ENCODE data around the gene HYOU1. TPM values are rescaled to one million over a fixed set of nuclear protein-coding genes. Genes with fewer than 3 reads are reported as not detected.
"Not testable (repeated sequence)": the region's sequence is repeated elsewhere in the genome, so short reads cannot be mapped to it uniquely, and the experiment has no call there.

Gene HYOU1
- total RNA-seq, 4 donors from 2014 or later, result 18.4 to 29.2 (median 21.9) TPM

GRCh38 chr11:119019996-119020395 lies 37.0 kb downstream of the HYOU1 start:
- TF ChIP-seq POLR2A (IDR thresholded peaks at IDR 0.05), result no peak
- TF ChIP-seq CTCF (IDR thresholded peaks at IDR 0.05 in 4 of 5, conservative IDR thresholded peaks at IDR 0.05 in 1 of 5), result no peak
- Histone ChIP-seq H3K4me1 (peaks cover 53 to 67% of the 10 kb centered on the region in 2 donors), H3K27me3 (no peaks in the 10 kb centered on the region), H3K9me3 (no peaks in the 10 kb centered on the region), H3K36me3 (peaks cover 0 to 51% of the 10 kb centered on the region in 2 donors), H3K4me3 (peak overlapping the region; percentile 70 to 99 (median 90)), H3K27ac (peak overlapping the region; percentile 95 to 98 (median 98))
- DNase-seq (no peak), ATAC-seq (no peak)
- intact Hi-C loops (cut with DNase I; ENCODE audit: low total_unique reads), result loop anchor here (5.0 kb wide), 1 partner anchor 93 kb away; the partner anchor contains the start of gene BCL9L
- in situ Hi-C loops (cut with MboI; ENCODE audit: low sequenced_read_pairs in 4 of 4), result no loop called here

- H3K36me3 ChIP-seq, result peaks cover 0 to 49% of the 10 kb centered on the region in 2 donors
- DNase-seq (peak; percentile 94 to 96), ATAC-seq (peak; percentile 95 to 96)
- intact Hi-C loops (cut with DNase I; ENCODE audit: low total_unique reads), result loop anchor here (1.0 to 5.0 kb wide), 2 partner anchors 20 to 91 kb away; partner anchors contain the start of genes BCL9L and CENATAC
- peak within 1 kb of the TSS; percentile 95 to 98 (median 98) for H3K27ac ChIP-seq
- peak; percentile 85 to 88 for TF ChIP-seq POLR2A (IDR thresholded peaks at IDR 0.05)
- no peak for TF ChIP-seq CTCF (IDR thresholded peaks at IDR 0.05 in 4 of 5, conservative IDR thresholded peaks at IDR 0.05 in 1 of 5)
- in situ Hi-C loops (cut with MboI; ENCODE audit: low sequenced_read_pairs in 4 of 4), result no loop called here
- peak within 1 kb of the TSS; percentile 70 to 99 (median 90) for H3K4me3 ChIP-seq
- H3K4me1 ChIP-seq, result peaks cover 38 to 50% of the 10 kb centered on the region in 2 donors
- no peaks in the 10 kb centered on the region for H3K9me3 ChIP-seq
- H3K27me3 ChIP-seq, result no peaks in the 10 kb centered on the region
These were observed 38.7 kb downstream of the HYOU1 start, which contains the start of the genes RPS25 and TRAPPC4 for GRCh38 chr11:119018074-119018938. Gene RPS25, minus strand, starts transcription at chr11:119018343. Its CDS starts 59 bp downstream, at chr11:119018284. Gene TRAPPC4, plus strand, starts transcription at chr11:119018766. Its CDS starts 30 bp downstream, at chr11:119018796.

- DNase-seq; in situ Hi-C loops (cut with MboI; ENCODE audit: low sequenced_read_pairs in 4 of 4); ATAC-seq; H3K27me3 ChIP-seq; H3K9me3 ChIP-seq: not testable (repeated sequence)
- intact Hi-C loops (cut with DNase I; ENCODE audit: low total_unique reads), result loop anchor here (5.0 kb wide), 1 partner anchor 90 kb away; the partner anchor contains the start of gene BCL9L
- H3K36me3 ChIP-seq, result peaks cover 0 to 49% of the 10 kb centered on the region in 2 donors
- H3K4me1 ChIP-seq, result peaks cover 35 to 45% of the 10 kb centered on the region in 2 donors
- peak overlapping the region; percentile 95 to 98 (median 98) for H3K27ac ChIP-seq
- peak overlapping the region; percentile 70 to 99 (median 90) for H3K4me3 ChIP-seq
These were observed 39.6 kb downstream of the HYOU1 start for GRCh38 chr11:119017377-119017776.

GRCh38 chr11:119016216-119017009 lies 40.6 kb downstream of the HYOU1 start:
- intact Hi-C loops (cut with DNase I; ENCODE audit: low total_unique reads), result loop anchor here (5.0 kb wide), 1 partner anchor 89 kb away; the partner anchor contains the start of gene BCL9L
- Histone ChIP-seq H3K4me3 (peak overlapping the region; percentile 70 to 99 (median 90)), H3K36me3 (peaks cover 0 to 49% of the 10 kb centered on the region in 2 donors), H3K27ac (peak overlapping the region; percentile 95 to 98 (median 98)), H3K9me3 (no peaks in the 10 kb centered on the region), H3K27me3 (no peaks in the 10 kb centered on the region), H3K4me1 (peaks cover 33 to 44% of the 10 kb centered on the region in 2 donors)
- DNase-seq (no peak), ATAC-seq (no peak)
- in situ Hi-C loops (cut with MboI; ENCODE audit: low sequenced_read_pairs in 4 of 4), result no loop called here
- no peak for TF ChIP-seq POLR2A (IDR thresholded peaks at IDR 0.05)
- TF ChIP-seq CTCF (IDR thresholded peaks at IDR 0.05 in 4 of 5, conservative IDR thresholded peaks at IDR 0.05 in 1 of 5), result no peak
